Measurements from ENCODE around the gene MAB21L2. TPM values are rescaled to one million over a fixed set of nuclear protein-coding genes. Genes with fewer than 3 reads are reported as not detected.

The MAB21L2 gene
- total and polyA plus RNA-seq, 10 of the 15 experiments (the other 5 are each of a cell fraction or from before 2014, with no cell fraction given), result 0.11 to 0.25 TPM; not detected in 8

GRCh38 chr4:150567070-150567469, 14.9 kb upstream of the MAB21L2 start:
- Histone ChIP-seq H3K4me3 (no peak overlapping the region), H3K4me1 (ENCODE audit: control insufficient read depth, insufficient read depth, low read length) (no peaks in the 10 kb centered on the region), H3K9me3 (replicated peaks; ENCODE audit: control insufficient read depth, insufficient read depth, low read length) (peaks cover 2% of the 10 kb centered on the region; the same call in 1 of the 3 replicates), H3K27ac (ENCODE audit: control insufficient read depth, insufficient read depth) (no peak overlapping the region), H3K27me3 (replicated peaks in 1 of 2; ENCODE audit: control insufficient read depth in 2 of 2, insufficient read depth in 2 of 2, low read length in 1 of 2) (no peaks in the 10 kb centered on the region), H3K79me2 (ENCODE audit: control insufficient read depth, insufficient read depth, low read length) (no peaks in the 10 kb centered on the region), H2AFZ (ENCODE audit: control insufficient read depth, low read depth, low read length) (no peak overlapping the region), H3K4me2 (ENCODE audit: control insufficient read depth, insufficient read depth) (no peak overlapping the region), H3K9ac (ENCODE audit: control insufficient read depth, insufficient read depth, low read length) (no peak overlapping the region), H4K20me1 (ENCODE audit: control insufficient read depth, insufficient read depth) (no peaks in the 10 kb centered on the region), H3K36me3 (ENCODE audit: control insufficient read depth in 2 of 2, insufficient read depth in 2 of 2, low read length in 1 of 2) (no peaks in the 10 kb centered on the region)
- POLR2A ChIA-PET, result no interaction called here
- 99% methylated on average over 3 of the region's 3 CpGs for WGBS (ENCODE audit: insufficient coverage, insufficient replicate concordance, low lambda C conversion rate, missing lambda C conversion rate)
- intact Hi-C loops (cut with micrococcal nuclease; ENCODE audit: unreplicated experiment), result no loop called here
- CTCF ChIA-PET, result interaction anchor here (0.7 kb wide), 1 partner anchor 217 kb away, joined by 3 read pairs; no protein-coding TSS in a partner anchor
- ATAC-seq (no peak), FAIRE-seq (no peak), DNase-seq (ENCODE audit: low read depth, low spot score) (no peak)
- no TSS peak for BruUV-seq (replicated peaks)
- in situ Hi-C loops (cut with MboI), result no loop called here
- SMC1A ChIA-PET (ENCODE audit: uncharacterized antibody, unreplicated experiment), result interaction anchor here (0.7 to 2.1 kb wide), 3 partner anchors 17 to 26 kb away, joined by 3 to 6 read pairs (median 3); no protein-coding TSS in a partner anchor
- RAD21 ChIA-PET (ENCODE audit: unreplicated experiment), result interaction anchor here (1.2 kb wide), 1 partner anchor 130 kb away, joined by 3 read pairs; no protein-coding TSS in a partner anchor
- TF ChIP-seq NFYA (IDR thresholded peaks at IDR 0.05; ENCODE audit: borderline replicate concordance, low read depth, low read length), result no peak
- TF ChIP-seq PBX3 (IDR thresholded peaks at IDR 0.05; ENCODE audit: insufficient replicate concordance, low read depth, low read length), result no peak
- no peak for TF ChIP-seq NRF1 (conservative IDR thresholded peaks at IDR 0.05; ENCODE audit: low read depth, low read length)
- no peak for TF ChIP-seq CHD1 (IDR thresholded peaks at IDR 0.05; ENCODE audit: low read depth, low read length)
- no peak for TF ChIP-seq SIX5 (IDR thresholded peaks at IDR 0.05; ENCODE audit: low read depth, low read length, severe bottlenecking)
- no peak for TF ChIP-seq CREB1 (IDR thresholded peaks at IDR 0.05; ENCODE audit: low read depth)
- TF ChIP-seq EZH2 (IDR thresholded peaks at IDR 0.05; ENCODE audit: borderline replicate concordance, control insufficient read depth, low read depth, low read length), result no peak
- no peak for TF ChIP-seq E2F8 (IDR thresholded peaks at IDR 0.05; ENCODE audit: low read depth, partially characterized antibody)
- TF ChIP-seq ZBTB4 (CRISPR knock-in tag; IDR thresholded peaks at IDR 0.05), result no peak
- no peak for TF ChIP-seq NR2F1 (conservative IDR thresholded peaks at IDR 0.05)
- TF ChIP-seq STAT1 (conservative IDR thresholded peaks at IDR 0.05), result no peak
- no peak for TF ChIP-seq LARP7 (IDR thresholded peaks at IDR 0.05)
- TF ChIP-seq BCL11A (IDR thresholded peaks at IDR 0.05; ENCODE audit: low read depth, low read length), result no peak
- no peak for TF ChIP-seq ETV6 (conservative IDR thresholded peaks at IDR 0.05 in 1 of 2, IDR thresholded peaks at IDR 0.05 in 1 of 2; ENCODE audit: borderline replicate concordance in 1 of 2, low read depth in 1 of 2)
- no peak for TF ChIP-seq HSF1 (IDR thresholded peaks at IDR 0.05; ENCODE audit: low read depth, low read length)
- no peak for TF ChIP-seq CEBPB (IDR thresholded peaks at IDR 0.05; ENCODE audit: borderline replicate concordance in 1 of 2, low read depth in 2 of 2, low read length in 2 of 2)

Data from GM12878 (cell line).